NK-92 (cell line): ENCODE measurements around the gene MINDY4.
"Not testable (repeated sequence)": the region's sequence is repeated elsewhere in the genome, so short reads cannot be mapped to it uniquely, and the experiment has no call there.

Experiments used
- DNase-seq: peaks from one replicate; lab custom pipeline; 2025; ENCODE audit not compliant: unreplicated experiment; lab: John Stamatoyannopoulos, UW

Gene MINDY4

GRCh38 chr7:30800785-30801252 lies 29.6 kb downstream of the MINDY4 start:
- DNase-seq: no peak

GRCh38 chr7:30802812-30803211 lies 31.6 kb downstream of the MINDY4 start:
- no peak for DNase-seq

- DNase-seq: no peak
Observed at GRCh38 chr7:30804078-30804661, 33.0 kb downstream of the MINDY4 start.

GRCh38 chr7:30805081-30805691 lies 34.0 kb downstream of the MINDY4 start:
- no peak for DNase-seq

GRCh38 chr7:30805931-30806330 lies 34.7 kb downstream of the MINDY4 start:
- DNase-seq: no peak

GRCh38 chr7:30807477-30807876 lies 36.3 kb downstream of the MINDY4 start:
- DNase-seq: not testable (repeated sequence)

GRCh38 chr7:30807941-30808340 lies 36.7 kb downstream of the MINDY4 start:
- DNase-seq: not testable (repeated sequence)

- no peak for DNase-seq
Observed at GRCh38 chr7:30810986-30811385, 39.8 kb downstream of the MINDY4 start.

GRCh38 chr7:30812676-30813075 lies 41.5 kb downstream of the MINDY4 start:
- DNase-seq: no peak

GRCh38 chr7:30813466-30813865 lies 42.2 kb downstream of the MINDY4 start:
- no peak for DNase-seq

GRCh38 chr7:30814700-30815387 lies 43.6 kb downstream of the MINDY4 start:
- DNase-seq: no peak

- DNase-seq: no peak
Observed at GRCh38 chr7:30815388-30815854, 44.2 kb downstream of the MINDY4 start.

- no peak for DNase-seq
Observed at GRCh38 chr7:30815951-30816644, 44.9 kb downstream of the MINDY4 start.

- DNase-seq: no peak
Observed at GRCh38 chr7:30816645-30817370, 45.6 kb downstream of the MINDY4 start.

- no peak for DNase-seq
Observed at GRCh38 chr7:30817371-30817767, 46.2 kb downstream of the MINDY4 start.

- no peak for DNase-seq
Observed at GRCh38 chr7:30824821-30825720, 53.9 kb downstream of the MINDY4 start.

GRCh38 chr7:30826181-30826580 lies 55.0 kb downstream of the MINDY4 start:
- no peak for DNase-seq

GRCh38 chr7:30828591-30828990 lies 57.4 kb downstream of the MINDY4 start:
- DNase-seq: no peak

GRCh38 chr7:30829471-30829870 lies 58.3 kb downstream of the MINDY4 start:
- no peak for DNase-seq

- DNase-seq: no peak
Observed at GRCh38 chr7:30831227-30831626, 60.0 kb downstream of the MINDY4 start.
